GM23338 (cell line): ENCODE results near the gene CTTN. TPM values are rescaled to one million over a fixed set of nuclear protein-coding genes. Genes with fewer than 3 reads are reported as not detected.

ENCODE experiments used
- ATAC-seq: fragments of 200-7000 bp; cut with Tn5 transposase; 3 replicates; pipeline ENCODE4 v1.9.1; 2020
- DNase-seq: peaks from one replicate; pipeline ENCODE4 v3.0.0-alpha.2; 2015; ENCODE audit warnings: low spot score
- H2AFZ ChIP-seq: fragments of 200-600 bp; sonication (generic); 2 replicates; pipeline ENCODE4 v1.8.0; 2016; ENCODE audit warnings: antibody characterized with exemption, mild to moderate bottlenecking, moderate library complexity
- H3F3A ChIP-seq: fragments of 200-600 bp; sonication (generic); replicated peaks from 2 replicates; pipeline ENCODE4 v1.8.0; 2017; ENCODE audit warnings: antibody characterized with exemption, mixed run types, low read depth
- H3K27ac ChIP-seq: fragments of 200-600 bp; sonication (generic); 2 replicates; pipeline ENCODE4 v1.6.1; 2016; ENCODE audit warnings: low read depth
- H3K27me3 ChIP-seq: fragments of 200-600 bp; sonication (generic); 2 replicates; pipeline ENCODE4 v1.8.0; 2016; ENCODE audit warnings: mild to moderate bottlenecking, mixed run types, moderate library complexity; ENCODE audit not compliant: insufficient read depth
- H3K36me3 ChIP-seq: fragments of 200-600 bp; sonication (generic); 2 replicates; pipeline ENCODE4 v1.8.0; 2016; ENCODE audit warnings: mild to moderate bottlenecking; ENCODE audit not compliant: insufficient read depth
- H3K4me1 ChIP-seq: fragments of 200-600 bp; sonication (generic); 2 replicates; pipeline ENCODE4 v1.8.0; 2016; ENCODE audit warnings: mild to moderate bottlenecking, moderate library complexity; ENCODE audit not compliant: insufficient read depth
- H3K4me2 ChIP-seq: fragments of 200-600 bp; sonication (generic); 2 replicates; pipeline ENCODE4 v1.7.1; 2017; ENCODE audit warnings: mixed run types
- H3K4me3 ChIP-seq: fragments of 200-600 bp; sonication (generic); 2 replicates; pipeline ENCODE4 v1.6.1; 2016; ENCODE audit warnings: mixed run types
- H3K79me2 ChIP-seq: fragments of 200-600 bp; sonication (generic); replicated peaks from 2 replicates; pipeline ENCODE4 v1.8.0; 2017; ENCODE audit warnings: mild to moderate bottlenecking; ENCODE audit not compliant: insufficient read depth
- H3K9me2 ChIP-seq: fragments of 200-600 bp; sonication (generic); 2 replicates; pipeline ENCODE4 v1.8.0; 2017; ENCODE audit not compliant: insufficient read depth
- H4K20me1 ChIP-seq: fragments of 200-600 bp; sonication (generic); replicated peaks from 2 replicates; pipeline ENCODE4 v1.8.0; 2017; ENCODE audit warnings: mild to moderate bottlenecking; ENCODE audit not compliant: insufficient read depth
- H3K27ac Mint-ChIP-seq: 2 replicates; pipeline ENCODE4 v1.8.0; 2020; ENCODE audit warnings: inconsistent platforms, mild to moderate bottlenecking, moderate library complexity, mixed read lengths
- H3K27me3 Mint-ChIP-seq: 3 replicates; pipeline ENCODE4 v1.8.0; 2022; ENCODE audit warnings: low read depth, mild to moderate bottlenecking, moderate library complexity, mixed read lengths, inconsistent platforms; ENCODE audit not compliant: insufficient read depth, poor library complexity
- H3K36me3 Mint-ChIP-seq: 3 replicates; pipeline ENCODE4 v1.8.0; 2021; ENCODE audit warnings: low read depth, mild to moderate bottlenecking, inconsistent platforms, moderate library complexity, mixed read lengths
- H3K4me1 Mint-ChIP-seq: 3 replicates; pipeline ENCODE4 v1.8.0; 2020; ENCODE audit warnings: mild to moderate bottlenecking, inconsistent platforms, mixed read lengths
- H3K4me3 Mint-ChIP-seq: 3 replicates; pipeline ENCODE4 v1.8.0; 2021; ENCODE audit warnings: moderate library complexity, mild to moderate bottlenecking, inconsistent platforms, mixed read lengths
- H3K9me3 Mint-ChIP-seq: 3 replicates; pipeline ENCODE4 v1.8.0; 2020; ENCODE audit warnings: moderate library complexity, mild to moderate bottlenecking, inconsistent platforms, mixed read lengths
- CREB1 ChIP-seq: fragments of 250-450 bp; sonication (Bioruptor Pico); IDR thresholded peaks from 2 replicates; pipeline ENCODE4 v1.5.0; 2020; ENCODE audit warnings: low read depth, mild to moderate bottlenecking, moderate library complexity
- EZH2 ChIP-seq: fragments of 200-600 bp; sonication (generic); IDR thresholded peaks from one replicate; pipeline ENCODE4 v1.8.0; 2017; ENCODE audit warnings: antibody characterized with exemption, mild to moderate bottlenecking, low read depth; ENCODE audit not compliant: unreplicated experiment
- EZH2phosphoT487 ChIP-seq: fragments of 200-600 bp; sonication (generic); IDR thresholded peaks from one replicate; pipeline ENCODE4 v1.8.1; 2018; ENCODE audit warnings: antibody characterized with exemption; ENCODE audit not compliant: unreplicated experiment
- NANOG ChIP-seq: IDR thresholded peaks from 2 replicates; pipeline ENCODE4 v1.6.1; 2016; ENCODE audit warnings: antibody characterized with exemption, borderline replicate concordance
- POLR2AphosphoS5 ChIP-seq: IDR thresholded peaks from 2 replicates; pipeline ENCODE4 v1.6.1; 2016; ENCODE audit warnings: antibody characterized with exemption, low read depth
- REST ChIP-seq: IDR thresholded peaks from one replicate; pipeline ENCODE4 v1.6.1; 2018; ENCODE audit warnings: antibody characterized with exemption; ENCODE audit not compliant: unreplicated experiment
- ZNF114 ChIP-seq: fragments of 250-450 bp; sonication (Bioruptor Pico); IDR thresholded peaks from 2 replicates; pipeline ENCODE4 v1.5.0; 2020; ENCODE audit warnings: mild to moderate bottlenecking, moderate library complexity
- ZNF331 ChIP-seq: fragments of 250-450 bp; sonication (Bioruptor Pico); IDR thresholded peaks from 2 replicates; pipeline ENCODE4 v1.5.0; 2020; ENCODE audit warnings: low read depth, mild to moderate bottlenecking, moderate library complexity
- ZNF462 ChIP-seq: fragments of 250-450 bp; sonication (Bioruptor Pico); IDR thresholded peaks from 2 replicates; pipeline ENCODE4 v1.5.0; 2020; ENCODE audit warnings: mild to moderate bottlenecking, moderate library complexity
- polyA plus RNA-seq: library from polyadenylated mRNA; unstranded; fragments of >200 nt; fragmentation: Nextera tagmentation; extraction: Ambion mirVana; gene quantifications from 2 replicates; pipeline ENCODE4 v1.2.1, GENCODE V29; 2016
- total RNA-seq: library from RNA; depleted of rRNA; stranded (reverse); fragments of >200 nt; shearing (Covaris generic); gene quantifications from 2 replicates; pipeline ENCODE4 v1.2.3, GENCODE V29; 2014
- TF ChIP-seq, protein P1 (sequence below), 2 experiments: fragments of 200-600 bp in 1 of 2; sonication (generic) in 1 of 2; conservative IDR thresholded peaks; 2 replicates each; pipeline versions ENCODE4 v1.5.1 to v1.6.1; 2016 to 2017; ENCODE audit warnings: antibody characterized with exemption in 2 of 2, low read depth in 2 of 2, mild to moderate bottlenecking in 2 of 2, moderate library complexity in 1 of 2
- TF ChIP-seq, protein P2 (sequence below): IDR thresholded peaks from 2 replicates; pipeline ENCODE4 v1.6.1; 2016; ENCODE audit warnings: antibody characterized with exemption

The CTTN gene
- total and polyA plus RNA-seq, 2 experiments from 2014 or later = 163 to 343 TPM

DNA sequence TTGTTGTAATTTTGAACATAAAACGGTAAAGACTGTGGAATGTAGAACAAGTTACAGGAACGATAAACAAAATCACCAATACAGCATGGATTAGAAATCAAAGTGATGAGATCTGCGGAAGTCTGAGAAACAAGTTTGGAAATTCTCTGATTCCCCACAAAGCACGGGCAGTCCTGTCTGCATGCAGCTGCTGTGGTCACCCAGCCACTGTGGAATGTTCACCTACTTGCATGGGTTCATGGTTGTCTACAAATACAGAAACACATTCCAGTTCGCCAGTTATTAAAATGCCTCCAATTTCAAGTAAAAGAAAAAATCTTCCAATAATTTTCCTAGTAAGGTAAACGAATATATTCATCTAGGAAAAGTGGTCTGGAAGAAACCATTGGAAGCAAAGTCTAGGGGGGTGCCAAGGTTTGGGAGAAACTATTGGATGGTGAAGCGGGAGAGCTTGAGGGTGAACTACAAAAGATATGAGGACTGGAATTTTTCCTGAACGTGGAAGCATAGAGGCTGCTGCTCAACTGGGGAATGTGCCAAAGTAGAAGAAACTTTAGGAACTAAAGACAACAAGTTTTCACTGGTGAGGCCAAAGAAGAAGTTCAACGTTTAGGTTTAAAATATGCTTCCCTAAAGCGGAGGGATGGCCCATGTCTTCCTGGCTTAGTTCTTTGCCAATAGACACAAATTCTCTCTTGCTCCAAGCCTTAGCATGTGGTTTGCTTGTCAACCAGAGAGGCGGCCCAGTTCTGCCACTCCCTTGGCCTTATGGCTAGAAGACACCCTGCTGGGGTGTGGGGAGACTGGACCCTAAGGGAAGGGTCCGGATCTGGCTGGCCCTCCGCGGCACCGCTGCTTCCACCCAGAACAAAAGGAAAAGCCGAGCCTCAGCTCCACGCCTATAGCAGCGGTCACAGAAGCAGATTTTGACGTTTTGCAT lies 70.2 kb downstream of the CTTN start (continued):
- TF ChIP-seq POLR2AphosphoS5 (no peak), ZNF331 (no peak), REST (no peak), EZH2 (no peak), NANOG (no peak), CREB1 (no peak)
- TF ChIP-seq, protein P1, sequence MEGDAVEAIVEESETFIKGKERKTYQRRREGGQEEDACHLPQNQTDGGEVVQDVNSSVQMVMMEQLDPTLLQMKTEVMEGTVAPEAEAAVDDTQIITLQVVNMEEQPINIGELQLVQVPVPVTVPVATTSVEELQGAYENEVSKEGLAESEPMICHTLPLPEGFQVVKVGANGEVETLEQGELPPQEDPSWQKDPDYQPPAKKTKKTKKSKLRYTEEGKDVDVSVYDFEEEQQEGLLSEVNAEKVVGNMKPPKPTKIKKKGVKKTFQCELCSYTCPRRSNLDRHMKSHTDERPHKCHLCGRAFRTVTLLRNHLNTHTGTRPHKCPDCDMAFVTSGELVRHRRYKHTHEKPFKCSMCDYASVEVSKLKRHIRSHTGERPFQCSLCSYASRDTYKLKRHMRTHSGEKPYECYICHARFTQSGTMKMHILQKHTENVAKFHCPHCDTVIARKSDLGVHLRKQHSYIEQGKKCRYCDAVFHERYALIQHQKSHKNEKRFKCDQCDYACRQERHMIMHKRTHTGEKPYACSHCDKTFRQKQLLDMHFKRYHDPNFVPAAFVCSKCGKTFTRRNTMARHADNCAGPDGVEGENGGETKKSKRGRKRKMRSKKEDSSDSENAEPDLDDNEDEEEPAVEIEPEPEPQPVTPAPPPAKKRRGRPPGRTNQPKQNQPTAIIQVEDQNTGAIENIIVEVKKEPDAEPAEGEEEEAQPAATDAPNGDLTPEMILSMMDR (conservative IDR thresholded peaks at IDR 0.05; ENCODE audit: low read depth in 2 of 2) = no peak

DNA sequence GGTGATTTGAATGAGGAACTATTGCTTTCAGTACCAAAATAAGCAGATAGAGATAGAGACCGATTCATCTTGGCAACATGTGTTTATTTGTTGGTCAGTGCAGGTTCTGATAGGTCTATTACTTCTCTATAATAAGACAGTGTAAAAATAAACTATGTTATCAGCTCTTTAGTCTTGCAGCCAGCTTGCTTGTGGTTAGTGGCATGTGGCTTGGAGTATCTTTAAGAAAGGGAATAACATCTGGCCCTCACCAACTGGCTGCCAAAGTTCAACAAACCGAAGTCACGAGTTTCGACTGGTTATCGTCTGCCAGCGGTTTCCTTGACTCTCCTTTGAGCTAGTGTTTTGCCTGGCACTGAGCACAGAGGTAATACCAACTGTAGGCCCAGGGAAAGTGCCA lies 71.8 kb downstream of the CTTN start:
- H3K79me2 ChIP-seq = no peaks in the 10 kb centered on the region
- H3K4me2 ChIP-seq = no peak overlapping the region
- DNase-seq (no peak), ATAC-seq (no peak)
- no peaks in the 10 kb centered on the region for H3K27me3 ChIP-seq
- H3K27me3 Mint-ChIP-seq = peaks cover 13% of the 10 kb centered on the region
- no peak overlapping the region; the same call in 1 of the 2 replicates for H3K27ac Mint-ChIP-seq
- no peaks in the 10 kb centered on the region for H4K20me1 ChIP-seq
- H3K4me1 Mint-ChIP-seq = peaks cover 32% of the 10 kb centered on the region
- no peak overlapping the region for H3K4me3 ChIP-seq
- no peak overlapping the region for H3K4me3 Mint-ChIP-seq
- no peaks in the 10 kb centered on the region for H3K36me3 ChIP-seq
- H3K27ac ChIP-seq = no peak overlapping the region
- H3K9me3 Mint-ChIP-seq = no peaks in the 10 kb centered on the region; the same call in 1 of the 3 replicates
- H3F3A ChIP-seq = no peaks in the 10 kb centered on the region
- no peaks in the 10 kb centered on the region for H3K9me2 ChIP-seq
- peaks cover 15% of the 10 kb centered on the region for H3K36me3 Mint-ChIP-seq
- no peaks in the 10 kb centered on the region for H3K4me1 ChIP-seq
- H2AFZ ChIP-seq = no peak overlapping the region
- TF ChIP-seq, protein P2, sequence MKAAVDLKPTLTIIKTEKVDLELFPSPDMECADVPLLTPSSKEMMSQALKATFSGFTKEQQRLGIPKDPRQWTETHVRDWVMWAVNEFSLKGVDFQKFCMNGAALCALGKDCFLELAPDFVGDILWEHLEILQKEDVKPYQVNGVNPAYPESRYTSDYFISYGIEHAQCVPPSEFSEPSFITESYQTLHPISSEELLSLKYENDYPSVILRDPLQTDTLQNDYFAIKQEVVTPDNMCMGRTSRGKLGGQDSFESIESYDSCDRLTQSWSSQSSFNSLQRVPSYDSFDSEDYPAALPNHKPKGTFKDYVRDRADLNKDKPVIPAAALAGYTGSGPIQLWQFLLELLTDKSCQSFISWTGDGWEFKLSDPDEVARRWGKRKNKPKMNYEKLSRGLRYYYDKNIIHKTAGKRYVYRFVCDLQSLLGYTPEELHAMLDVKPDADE = no peak
- TF ChIP-seq NANOG (no peak), EZH2phosphoT487 (no peak), ZNF462 (CRISPR knock-in tag) (no peak), ZNF114 (CRISPR knock-in tag) (no peak), POLR2AphosphoS5 (no peak), ZNF331 (no peak)
